GM12878 (cell line): ENCODE measurements around the gene TRPM8. TPM values are rescaled to one million over a fixed set of nuclear protein-coding genes. Genes with fewer than 3 reads are reported as not detected.

Experiments used
- ATAC-seq: fragments of 200-7000 bp; cut with Tn5 transposase; 3 replicates; pipeline ENCODE4 v1.9.1; 2020; ENCODE audit warnings: mild to moderate bottlenecking, moderate library complexity
- BruUV-seq: library from RNA; stranded (reverse); fragments of 400-500 nt; replicated peaks from 2 replicates; lab custom pipeline; 2021; lab: Mats Ljungman, UMichigan
- CTCF ChIA-PET: fragments of 300-600 bp; sonication (Branson Sonifier 250); formaldehyde crosslinking; extraction: SDS; loops from one replicate; lab custom pipeline; 2021; ENCODE audit warnings: inconsistent platforms; lab: Yijun Ruan, JAX
- POLR2A ChIA-PET: fragments of 350-600 bp; formaldehyde crosslinking; extraction: SDS; loops from one replicate; lab custom pipeline; 2021; ENCODE audit warnings: inconsistent platforms; lab: Charles Lee
- RAD21 ChIA-PET: fragments of 300-600 bp; sonication (Branson Sonifier 250); formaldehyde crosslinking; loops from one replicate; lab custom pipeline; 2023; ENCODE audit warnings: antibody characterized with exemption; ENCODE audit not compliant: unreplicated experiment; lab: Charles Lee
- SMC1A ChIA-PET: fragments of 300-600 bp; sonication (Branson Sonifier 250); formaldehyde crosslinking; loops from one replicate; lab custom pipeline; 2023; ENCODE audit not compliant: unreplicated experiment, uncharacterized antibody; lab: Charles Lee
- DNase-seq: peaks from one replicate; pipeline ENCODE4 v3.0.0-alpha.2; 2011; ENCODE audit warnings: low read depth, low spot score
- FAIRE-seq: peaks from 3 replicates; lab custom pipeline; 2011; peaks lifted over from hg19 to GRCh38; lab: Jason Lieb, UNC
- H2AFZ ChIP-seq: 2 replicates; pipeline ENCODE4 v1.6.0; 2011; ENCODE audit warnings: low read depth, low read length, control low read depth; ENCODE audit not compliant: control insufficient read depth
- H3K27ac ChIP-seq: 2 replicates; pipeline ENCODE4 v1.5.1; 2011; ENCODE audit warnings: control low read depth; ENCODE audit not compliant: control insufficient read depth, insufficient read depth
- H3K27me3 ChIP-seq, 2 experiments: replicated peaks in 1 of 2; 2 replicates each; pipeline versions ENCODE4 v1.6.0 to v1.6.1; 2011; ENCODE audit warnings: low read length in 1 of 2; ENCODE audit not compliant: control insufficient read depth in 2 of 2, insufficient read depth in 2 of 2
- H3K36me3 ChIP-seq, 2 experiments: 2 replicates each; pipeline ENCODE4 v1.5.1; 2011; ENCODE audit warnings: low read length in 1 of 2; ENCODE audit not compliant: control insufficient read depth in 2 of 2, insufficient read depth in 2 of 2
- H3K4me1 ChIP-seq: 2 replicates; pipeline ENCODE4 v1.6.1; 2011; ENCODE audit warnings: mild to moderate bottlenecking, low read length, moderate library complexity, mixed read lengths; ENCODE audit not compliant: control insufficient read depth, insufficient read depth
- H3K4me2 ChIP-seq: 2 replicates; pipeline ENCODE4 v1.6.0; 2011; ENCODE audit warnings: control low read depth; ENCODE audit not compliant: control insufficient read depth, insufficient read depth
- H3K4me3 ChIP-seq: fragments of 200-600 bp; sonication (generic); 2 replicates; pipeline ENCODE4 v1.5.1; 2016
- H3K79me2 ChIP-seq: 2 replicates; pipeline ENCODE4 v1.6.0; 2011; ENCODE audit warnings: low read length; ENCODE audit not compliant: control insufficient read depth, insufficient read depth
- H3K9ac ChIP-seq: 2 replicates; pipeline ENCODE4 v1.8.0; 2011; ENCODE audit warnings: low read length, control low read depth, mixed read lengths; ENCODE audit not compliant: control insufficient read depth, insufficient read depth
- H3K9me3 ChIP-seq: replicated peaks from 3 replicates; pipeline ENCODE4 v1.5.1; 2011; ENCODE audit warnings: mild to moderate bottlenecking, low read length; ENCODE audit not compliant: control insufficient read depth, insufficient read depth
- H4K20me1 ChIP-seq: 2 replicates; pipeline ENCODE4 v1.6.0; 2011; ENCODE audit not compliant: control insufficient read depth, insufficient read depth
- ATF3 ChIP-seq: IDR thresholded peaks from 2 replicates; pipeline ENCODE4 v1.6.1; 2011; ENCODE audit warnings: low read depth, mild to moderate bottlenecking, low read length, moderate library complexity, borderline replicate concordance; ENCODE audit errors: extremely low read depth
- BCL3 ChIP-seq: IDR thresholded peaks from 2 replicates; pipeline ENCODE4 v1.6.1; 2011; ENCODE audit warnings: borderline replicate concordance, low read depth, mild to moderate bottlenecking, moderate library complexity, low read length; ENCODE audit not compliant: insufficient read depth, poor library complexity, severe bottlenecking
- CUX1 ChIP-seq: IDR thresholded peaks from 2 replicates; pipeline ENCODE4 v1.6.1; 2012; ENCODE audit warnings: improper control_type of control experiment, low read depth, low read length; ENCODE audit not compliant: insufficient replicate concordance
- FOXK2 ChIP-seq: fragments of 450-650 bp; IDR thresholded peaks from 2 replicates; pipeline ENCODE4 v1.6.1; 2017; ENCODE audit warnings: mild to moderate bottlenecking, moderate library complexity
- HDAC2 ChIP-seq: fragments of 200-600 bp; sonication (generic); IDR thresholded peaks from 2 replicates; pipeline ENCODE4 v1.6.1; 2017
- IRF4 ChIP-seq: IDR thresholded peaks from 2 replicates; pipeline ENCODE4 v1.6.1; 2011; ENCODE audit warnings: low read depth, low read length
- MXI1 ChIP-seq: fragments of 150-350 bp; IDR thresholded peaks from 2 replicates; pipeline ENCODE4 v1.6.1; 2011; ENCODE audit warnings: low read depth, mild to moderate bottlenecking, inconsistent platforms, low read length, improper control_type of control experiment
- NR2C1 ChIP-seq: fragments of 450-650 bp; IDR thresholded peaks from 2 replicates; pipeline ENCODE4 v1.6.1; 2017; ENCODE audit warnings: antibody characterized with exemption, mild to moderate bottlenecking, moderate library complexity
- RUNX3 ChIP-seq: IDR thresholded peaks from 2 replicates; pipeline ENCODE4 v1.6.1; 2012; ENCODE audit warnings: low read length, inconsistent platforms
- SKIL ChIP-seq: fragments of 450-650 bp; IDR thresholded peaks from 2 replicates; pipeline ENCODE4 v1.6.1; 2017; ENCODE audit warnings: mild to moderate bottlenecking, low read depth, inconsistent platforms; ENCODE audit not compliant: poor library complexity, severe bottlenecking
- SUPT20H ChIP-seq: IDR thresholded peaks from 2 replicates; pipeline ENCODE4 v1.6.1; 2011; ENCODE audit warnings: low read depth, mild to moderate bottlenecking, low read length, moderate library complexity, borderline replicate concordance; ENCODE audit not compliant: control insufficient read depth
- YBX1 ChIP-seq: fragments of 450-650 bp; IDR thresholded peaks from 2 replicates; pipeline ENCODE4 v1.6.1; 2016; ENCODE audit warnings: antibody characterized with exemption
- ZBED1 ChIP-seq: IDR thresholded peaks from 2 replicates; pipeline ENCODE4 v1.6.1; 2016; ENCODE audit warnings: borderline replicate concordance
- ZNF24 ChIP-seq: fragments of 450-650 bp; IDR thresholded peaks from 2 replicates; pipeline ENCODE4 v1.6.1; 2017; ENCODE audit warnings: antibody characterized with exemption, mild to moderate bottlenecking
- WGBS: methylation state at CpG from one replicate; pipeline ENCODE4 v1.1.6; 2016; ENCODE audit warnings: low lambda C conversion rate; ENCODE audit not compliant: insufficient replicate concordance, insufficient coverage; ENCODE audit errors: missing lambda C conversion rate; 5-methylcytosine and 5-hydroxymethylcytosine counted together
- in situ Hi-C: fragments of 300-500 bp; cut with MboI; formaldehyde crosslinking; loops from 9 replicates; pipeline ENCODE4 v1.14.3; 2018; ENCODE audit warnings: mixed read lengths
- intact Hi-C: fragments of 100-400 bp; cut with micrococcal nuclease; formaldehyde crosslinking; loops from one replicate; pipeline ENCODE4 v1.14.2; 2022; ENCODE audit not compliant: unreplicated experiment
- polyA plus RNA-seq, 11 experiments: library from polyadenylated mRNA; depleted of rRNA in 4 of 11; unstranded in 6 of 11; stranded (reverse) in 5 of 11; fragments of >200 nt; fragmentation: Nextera tagmentation in 4 of 11; fragmentation: Illumina TruSeq in 1 of 11; extraction: Ambion mirVana in 4 of 11; extraction: Trizol in 1 of 11; gene quantifications; 1 replicate in 1 of 11; 2 replicates in 10 of 11; pipeline versions ENCODE4 v1.2.1 to v1.2.3, GENCODE V29; 2011 to 2016; ENCODE audit warnings: inconsistent platforms in 2 of 11, missing spikeins in 2 of 11, low read depth in 1 of 11
- total RNA-seq, 4 experiments: library from RNA; depleted of rRNA in 3 of 4; stranded (reverse); fragments of >200 nt in 3 of 4; fragmentation: Illumina TruSeq in 1 of 4; extraction: Trizol in 1 of 4; gene quantifications; 2 replicates each; pipeline versions ENCODE4 v1.2.1 to v1.2.3, GENCODE V29; 2013 to 2021

TRPM8 gene
- total and polyA plus RNA-seq, 10 of the 15 experiments (the other 5 are each of a cell fraction or from before 2014, with no cell fraction given) = 3.9 TPM; not detected in 9

GRCh38 chr2:233972941-233973575 lies 55.9 kb downstream of the TRPM8 start (continued):
- no peak for TF ChIP-seq ATF3
- TF ChIP-seq IRF4 = no peak
- TF ChIP-seq ZNF24 = no peak
- no peak for TF ChIP-seq SUPT20H
- TF ChIP-seq MXI1 = no peak

- H3K4me2 ChIP-seq = no peak overlapping the region
- TF ChIP-seq YBX1 (no peak), BCL3 (no peak), CUX1 (no peak), SKIL (no peak), NR2C1 (no peak), ZBED1 (no peak), HDAC2 (no peak), FOXK2 (no peak), RUNX3 (no peak), ZNF24 (no peak)
Observed at GRCh38 chr2:233973786-233974185, 56.6 kb downstream of the TRPM8 start.

More at GRCh38 chr2:233973786-233974185, 56.6 kb downstream of the TRPM8 start:
- H4K20me1 ChIP-seq = peaks cover 3% of the 10 kb centered on the region; the same call in 1 of the 2 replicates
- no peaks in the 10 kb centered on the region; a peak in 1 of 4 replicates for H3K27me3 ChIP-seq
- H3K4me3 ChIP-seq = no peak overlapping the region
- FAIRE-seq = no peak
- RAD21 ChIA-PET = interaction anchor here (0.9 to 1.5 kb wide), 2 partner anchors 162 to 572 kb away, joined by 3 to 4 read pairs; no protein-coding TSS in a partner anchor
- in situ Hi-C loops = no loop called here
- DNase-seq = no peak
- CTCF ChIA-PET = no interaction called here
- no peak overlapping the region for H2AFZ ChIP-seq
- H3K4me1 ChIP-seq = no peaks in the 10 kb centered on the region
- intact Hi-C loops = no loop called here
- no peak overlapping the region for H3K27ac ChIP-seq
- POLR2A ChIA-PET = no interaction called here
- no peak overlapping the region for H3K9ac ChIP-seq
- H3K79me2 ChIP-seq = no peaks in the 10 kb centered on the region
- BruUV-seq = no TSS peak
- H3K9me3 ChIP-seq = no peaks in the 10 kb centered on the region
- WGBS = 31% methylated on average over 6 of the region's 6 CpGs
- ATAC-seq = no peak
- H3K36me3 ChIP-seq = no peaks in the 10 kb centered on the region
- SMC1A ChIA-PET = no interaction called here
